ENCODE measurements around the gene ATP9A.
"Not testable (repeated sequence)": the region's sequence is repeated elsewhere in the genome, so short reads cannot be mapped to it uniquely, and the experiment has no call there.

Gene ATP9A

DNA sequence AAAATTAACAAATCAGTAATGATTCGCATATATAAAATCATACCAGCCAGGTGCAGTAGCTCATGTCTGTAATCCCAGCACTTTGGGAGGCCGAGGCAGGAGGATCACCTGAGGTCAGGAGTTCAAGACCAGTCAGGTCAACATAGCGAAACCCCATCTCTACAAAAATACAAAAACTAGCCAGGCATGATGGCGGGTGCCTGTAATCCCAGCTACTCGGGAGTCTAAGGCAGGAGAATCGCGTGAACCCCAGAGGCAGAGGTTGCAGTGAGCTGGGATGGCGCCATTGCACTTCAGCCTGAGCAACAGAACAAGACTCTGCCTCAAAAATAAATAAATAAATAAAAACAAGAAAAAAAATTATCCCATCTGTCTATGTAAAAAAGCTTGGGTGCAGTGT, 124.4 kb downstream of the ATP9A start:
- TF ChIP-seq, protein P1, sequence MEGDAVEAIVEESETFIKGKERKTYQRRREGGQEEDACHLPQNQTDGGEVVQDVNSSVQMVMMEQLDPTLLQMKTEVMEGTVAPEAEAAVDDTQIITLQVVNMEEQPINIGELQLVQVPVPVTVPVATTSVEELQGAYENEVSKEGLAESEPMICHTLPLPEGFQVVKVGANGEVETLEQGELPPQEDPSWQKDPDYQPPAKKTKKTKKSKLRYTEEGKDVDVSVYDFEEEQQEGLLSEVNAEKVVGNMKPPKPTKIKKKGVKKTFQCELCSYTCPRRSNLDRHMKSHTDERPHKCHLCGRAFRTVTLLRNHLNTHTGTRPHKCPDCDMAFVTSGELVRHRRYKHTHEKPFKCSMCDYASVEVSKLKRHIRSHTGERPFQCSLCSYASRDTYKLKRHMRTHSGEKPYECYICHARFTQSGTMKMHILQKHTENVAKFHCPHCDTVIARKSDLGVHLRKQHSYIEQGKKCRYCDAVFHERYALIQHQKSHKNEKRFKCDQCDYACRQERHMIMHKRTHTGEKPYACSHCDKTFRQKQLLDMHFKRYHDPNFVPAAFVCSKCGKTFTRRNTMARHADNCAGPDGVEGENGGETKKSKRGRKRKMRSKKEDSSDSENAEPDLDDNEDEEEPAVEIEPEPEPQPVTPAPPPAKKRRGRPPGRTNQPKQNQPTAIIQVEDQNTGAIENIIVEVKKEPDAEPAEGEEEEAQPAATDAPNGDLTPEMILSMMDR (tag by site-specific recombination; IDR thresholded peaks at IDR 0.05): peak; percentile 31; the same call in 1 of the 2 replicates
- H3K9me3 ChIP-seq (ENCODE audit: control insufficient read depth, insufficient read depth, low read depth, low read length); H3K27ac ChIP-seq (ENCODE audit: extremely low read depth, low read depth, low read length); H3K36me3 ChIP-seq (ENCODE audit: control insufficient read depth in 2 of 2, insufficient read depth in 1 of 2, low read length in 2 of 2); POLR2A ChIA-PET; H3K4me3 ChIP-seq (ENCODE audit: low read depth, low read length); H3K4me1 ChIP-seq (ENCODE audit: control insufficient read depth, insufficient read depth, low read length): not testable (repeated sequence)
- CTCF ChIA-PET: interaction anchor here (0.6 to 1.2 kb wide), 5 partner anchors 156 to 901 kb away, joined by 3 to 4 read pairs (median 3); no protein-coding TSS in a partner anchor

DNA sequence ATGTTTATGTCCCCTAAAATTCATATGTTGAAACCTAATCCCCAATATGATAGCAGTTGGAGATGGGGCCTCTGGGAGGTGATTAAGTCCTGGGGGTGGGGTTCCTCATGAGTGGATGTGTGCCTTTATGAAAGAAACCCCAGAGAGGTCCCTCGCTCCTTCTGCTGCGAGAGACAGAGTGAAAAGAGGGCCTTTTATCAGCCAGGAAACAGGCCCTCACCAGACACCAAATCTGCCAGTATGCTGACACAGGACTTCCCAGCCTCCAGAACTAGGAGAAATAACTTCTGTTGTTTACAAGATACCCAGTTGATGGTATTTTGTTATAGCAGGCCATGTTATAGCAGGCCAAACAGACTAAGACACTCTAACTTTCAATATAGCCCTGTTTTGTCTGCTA, 124.8 kb downstream of the ATP9A start:
- no peak overlapping the region for H3K4me3 ChIP-seq (ENCODE audit: low read depth, low read length)
- TF ChIP-seq KLF9 (tag by site-specific recombination; IDR thresholded peaks at IDR 0.05; ENCODE audit: low read depth) (no peak), ZNF560 (tag by site-specific recombination; IDR thresholded peaks at IDR 0.05; ENCODE audit: borderline replicate concordance) (no peak), ZNF335 (tag by site-specific recombination; conservative IDR thresholded peaks at IDR 0.05) (0 out of 2 replicates have a peak, but pooled peaks have one; percentile 31), ZNF658 (tag by site-specific recombination; IDR thresholded peaks at IDR 0.05) (no peak), MEIS1 (CRISPR knock-in tag; IDR thresholded peaks at IDR 0.05; ENCODE audit: borderline replicate concordance) (no peak), FEZF1 (tag by site-specific recombination; IDR thresholded peaks at IDR 0.05) (peak; percentile 39; the same call in 1 of the 2 replicates), ZNF132 (tag by site-specific recombination; IDR thresholded peaks at IDR 0.05; ENCODE audit: borderline replicate concordance) (no peak)
- H3K36me3 ChIP-seq (ENCODE audit: control insufficient read depth in 2 of 2, insufficient read depth in 1 of 2, low read length in 2 of 2): peaks cover 3 to 9% of the 10 kb centered on the region in 2 experiments; a peak in 2 of 3 replicates
- H3K9me3 ChIP-seq (ENCODE audit: control insufficient read depth, insufficient read depth, low read depth, low read length): no peaks in the 10 kb centered on the region
- ChIA-PET CTCF (interaction anchor here (0.9 kb wide), 1 partner anchor 58 kb away, joined by 3 read pairs; no protein-coding TSS in a partner anchor), POLR2A (no interaction called here)
- H3K4me1 ChIP-seq (ENCODE audit: control insufficient read depth, insufficient read depth, low read length): no peaks in the 10 kb centered on the region
- no peak overlapping the region for H3K27ac ChIP-seq (ENCODE audit: extremely low read depth, low read depth, low read length)

DNA sequence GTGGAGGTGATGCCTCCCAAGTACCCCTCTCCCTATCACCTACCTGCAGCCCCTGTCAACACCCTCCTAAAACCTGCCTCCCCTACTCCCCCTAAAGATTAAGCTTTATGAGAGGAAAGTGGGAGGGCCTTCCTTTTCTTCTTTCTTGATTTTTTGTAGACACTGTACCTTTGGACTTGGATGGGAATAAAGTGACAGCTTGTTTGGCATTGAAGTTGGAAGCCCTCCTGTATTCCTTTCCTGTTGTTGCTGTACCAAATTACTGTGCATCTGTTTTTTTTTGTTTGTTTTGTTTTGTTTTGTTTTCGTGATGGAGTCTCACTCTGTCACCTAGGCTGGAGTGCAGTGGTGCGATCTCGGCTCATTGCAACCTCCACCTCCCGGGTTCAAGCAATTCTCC, 126.3 kb downstream of the ATP9A start:
- Histone ChIP-seq H3K4me1 (ENCODE audit: control insufficient read depth, insufficient read depth, low read length) (no peaks in the 10 kb centered on the region), H3K4me3 (ENCODE audit: low read depth, low read length) (no peak overlapping the region), H3K9me3 (ENCODE audit: control insufficient read depth, insufficient read depth, low read depth, low read length) (no peaks in the 10 kb centered on the region), H3K27ac (ENCODE audit: extremely low read depth, low read depth, low read length) (no peak overlapping the region), H3K36me3 (ENCODE audit: control insufficient read depth in 2 of 2, insufficient read depth in 1 of 2, low read length in 2 of 2) (peaks cover 4 to 7% of the 10 kb centered on the region in 2 experiments; a peak in 2 of 3 replicates)
- TF ChIP-seq TRIM28 (IDR thresholded peaks at IDR 0.05; ENCODE audit: borderline replicate concordance, low read length): no peak
- no peak for TF ChIP-seq ZNF416 (tag by site-specific recombination; IDR thresholded peaks at IDR 0.05)
- POLR2A ChIA-PET: no interaction called here
- CTCF ChIA-PET: interaction anchor here (0.6 to 1.3 kb wide), 3 partner anchors 342 to 530 kb away, joined by 3 to 9 read pairs (median 3); no protein-coding TSS in a partner anchor

DNA sequence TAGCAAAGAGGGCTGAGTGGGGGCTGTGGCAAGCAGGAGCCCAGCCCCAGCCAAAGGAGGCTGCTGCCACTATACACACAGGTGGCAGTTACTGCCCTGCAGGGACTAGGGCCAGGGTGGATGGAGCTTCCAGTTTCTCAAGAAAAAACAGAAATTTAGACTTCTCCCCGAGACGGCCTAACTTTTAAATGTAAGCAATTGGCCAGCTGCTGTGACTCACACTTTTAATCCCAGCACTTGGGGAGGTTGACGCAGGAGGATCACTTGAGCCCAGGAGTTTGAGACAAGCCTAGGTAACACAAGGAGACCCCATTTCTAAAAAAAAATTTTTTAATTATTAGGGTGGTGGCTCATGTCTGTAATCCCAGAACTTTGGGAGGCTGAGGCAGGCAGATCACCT, 127.4 kb downstream of the ATP9A start:
- ChIA-PET CTCF (interaction anchor here (0.6 to 1.6 kb wide), 3 partner anchors 444 to 563 kb away, joined by 3 to 4 read pairs (median 3); no protein-coding TSS in a partner anchor), POLR2A (no interaction called here)
- H3K4me3 ChIP-seq (ENCODE audit: low read depth, low read length): no peak overlapping the region
- peaks cover 4 to 12% of the 10 kb centered on the region in 2 experiments; a peak in 2 of 3 replicates for H3K36me3 ChIP-seq (ENCODE audit: control insufficient read depth in 2 of 2, insufficient read depth in 1 of 2, low read length in 2 of 2)
- H3K9me3 ChIP-seq (ENCODE audit: control insufficient read depth, insufficient read depth, low read depth, low read length): no peaks in the 10 kb centered on the region
- H3K27ac ChIP-seq (ENCODE audit: extremely low read depth, low read depth, low read length): no peak overlapping the region; the same call in 1 of the 2 replicates
- H3K4me1 ChIP-seq (ENCODE audit: control insufficient read depth, insufficient read depth, low read length): no peaks in the 10 kb centered on the region
- TF ChIP-seq ZNF202 (tag by site-specific recombination; IDR thresholded peaks at IDR 0.05; ENCODE audit: borderline replicate concordance) (no peak), MYNN (tag by site-specific recombination; IDR thresholded peaks at IDR 0.05; ENCODE audit: borderline replicate concordance) (no peak), ZNF341 (tag by site-specific recombination; IDR thresholded peaks at IDR 0.05; ENCODE audit: low read depth) (no peak), ZNF426 (tag by site-specific recombination; IDR thresholded peaks at IDR 0.05) (no peak), SETDB1 (IDR thresholded peaks at IDR 0.05; ENCODE audit: insufficient read length, low read length) (no peak), ZNF544 (tag by site-specific recombination; IDR thresholded peaks at IDR 0.05) (no peak)
- TF ChIP-seq, protein P2, sequence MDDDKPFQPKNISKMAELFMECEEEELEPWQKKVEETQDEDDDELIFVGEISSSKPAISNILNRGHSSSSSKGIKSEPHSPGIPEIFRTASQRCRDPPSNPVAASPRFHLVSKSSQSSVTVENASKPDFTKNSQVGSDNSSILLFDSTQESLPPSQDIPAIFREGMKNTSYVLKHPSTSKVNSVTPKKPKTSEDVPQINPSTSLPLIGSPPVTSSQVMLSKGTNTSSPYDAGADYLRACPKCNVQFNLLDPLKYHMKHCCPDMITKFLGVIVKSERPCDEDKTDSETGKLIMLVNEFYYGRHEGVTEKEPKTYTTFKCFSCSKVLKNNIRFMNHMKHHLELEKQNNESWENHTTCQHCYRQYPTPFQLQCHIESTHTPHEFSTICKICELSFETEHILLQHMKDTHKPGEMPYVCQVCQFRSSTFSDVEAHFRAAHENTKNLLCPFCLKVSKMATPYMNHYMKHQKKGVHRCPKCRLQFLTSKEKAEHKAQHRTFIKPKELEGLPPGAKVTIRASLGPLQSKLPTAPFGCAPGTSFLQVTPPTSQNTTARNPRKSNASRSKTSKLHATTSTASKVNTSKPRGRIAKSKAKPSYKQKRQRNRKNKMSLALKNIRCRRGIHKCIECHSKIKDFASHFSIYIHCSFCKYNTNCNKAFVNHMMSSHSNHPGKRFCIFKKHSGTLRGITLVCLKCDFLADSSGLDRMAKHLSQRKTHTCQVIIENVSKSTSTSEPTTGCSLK (tag by site-specific recombination; IDR thresholded peaks at IDR 0.05): no peak
- TF ChIP-seq, protein P3, sequence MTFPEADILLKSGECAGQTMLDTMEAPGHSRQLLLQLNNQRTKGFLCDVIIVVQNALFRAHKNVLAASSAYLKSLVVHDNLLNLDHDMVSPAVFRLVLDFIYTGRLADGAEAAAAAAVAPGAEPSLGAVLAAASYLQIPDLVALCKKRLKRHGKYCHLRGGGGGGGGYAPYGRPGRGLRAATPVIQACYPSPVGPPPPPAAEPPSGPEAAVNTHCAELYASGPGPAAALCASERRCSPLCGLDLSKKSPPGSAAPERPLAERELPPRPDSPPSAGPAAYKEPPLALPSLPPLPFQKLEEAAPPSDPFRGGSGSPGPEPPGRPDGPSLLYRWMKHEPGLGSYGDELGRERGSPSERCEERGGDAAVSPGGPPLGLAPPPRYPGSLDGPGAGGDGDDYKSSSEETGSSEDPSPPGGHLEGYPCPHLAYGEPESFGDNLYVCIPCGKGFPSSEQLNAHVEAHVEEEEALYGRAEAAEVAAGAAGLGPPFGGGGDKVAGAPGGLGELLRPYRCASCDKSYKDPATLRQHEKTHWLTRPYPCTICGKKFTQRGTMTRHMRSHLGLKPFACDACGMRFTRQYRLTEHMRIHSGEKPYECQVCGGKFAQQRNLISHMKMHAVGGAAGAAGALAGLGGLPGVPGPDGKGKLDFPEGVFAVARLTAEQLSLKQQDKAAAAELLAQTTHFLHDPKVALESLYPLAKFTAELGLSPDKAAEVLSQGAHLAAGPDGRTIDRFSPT (tag by site-specific recombination; IDR thresholded peaks at IDR 0.05): no peak
- TF ChIP-seq, protein P4, sequence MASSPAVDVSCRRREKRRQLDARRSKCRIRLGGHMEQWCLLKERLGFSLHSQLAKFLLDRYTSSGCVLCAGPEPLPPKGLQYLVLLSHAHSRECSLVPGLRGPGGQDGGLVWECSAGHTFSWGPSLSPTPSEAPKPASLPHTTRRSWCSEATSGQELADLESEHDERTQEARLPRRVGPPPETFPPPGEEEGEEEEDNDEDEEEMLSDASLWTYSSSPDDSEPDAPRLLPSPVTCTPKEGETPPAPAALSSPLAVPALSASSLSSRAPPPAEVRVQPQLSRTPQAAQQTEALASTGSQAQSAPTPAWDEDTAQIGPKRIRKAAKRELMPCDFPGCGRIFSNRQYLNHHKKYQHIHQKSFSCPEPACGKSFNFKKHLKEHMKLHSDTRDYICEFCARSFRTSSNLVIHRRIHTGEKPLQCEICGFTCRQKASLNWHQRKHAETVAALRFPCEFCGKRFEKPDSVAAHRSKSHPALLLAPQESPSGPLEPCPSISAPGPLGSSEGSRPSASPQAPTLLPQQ (tag by site-specific recombination; IDR thresholded peaks at IDR 0.05): no peak

Data from HEK293 (cell line).